ENCODE measurements around the gene ERP44. TPM values are rescaled to one million over a fixed set of nuclear protein-coding genes. Genes with fewer than 3 reads are reported as not detected.

ERP44 gene
- total and polyA plus RNA-seq, 8 donors: 10.6 to 18.3 (median 14.7) TPM

- H3K36me3 ChIP-seq: peaks cover 0 to 8% (median 0%) of the 10 kb centered on the region in 3 donors
- ATAC-seq: no peak
- 86 to 96% methylated on average over 2 of the region's 2 CpGs for WGBS, 2 donors
Measured at GRCh38 chr9:99948482-99948881, 150.3 kb downstream of the ERP44 start.

GRCh38 chr9:99947395-99947794 lies 151.4 kb downstream of the ERP44 start:
- DNase-seq (no peak), FAIRE-seq (no peak), ATAC-seq (no peak)
- no peaks in the 10 kb centered on the region for H3K27me3 ChIP-seq
- no peaks in the 10 kb centered on the region for H3K9me3 ChIP-seq
- H3K36me3 ChIP-seq: peaks cover 0 to 8% (median 0%) of the 10 kb centered on the region in 3 donors
- intact Hi-C loops (cut with DNase I): no loop called here
- TF ChIP-seq, protein P1, sequence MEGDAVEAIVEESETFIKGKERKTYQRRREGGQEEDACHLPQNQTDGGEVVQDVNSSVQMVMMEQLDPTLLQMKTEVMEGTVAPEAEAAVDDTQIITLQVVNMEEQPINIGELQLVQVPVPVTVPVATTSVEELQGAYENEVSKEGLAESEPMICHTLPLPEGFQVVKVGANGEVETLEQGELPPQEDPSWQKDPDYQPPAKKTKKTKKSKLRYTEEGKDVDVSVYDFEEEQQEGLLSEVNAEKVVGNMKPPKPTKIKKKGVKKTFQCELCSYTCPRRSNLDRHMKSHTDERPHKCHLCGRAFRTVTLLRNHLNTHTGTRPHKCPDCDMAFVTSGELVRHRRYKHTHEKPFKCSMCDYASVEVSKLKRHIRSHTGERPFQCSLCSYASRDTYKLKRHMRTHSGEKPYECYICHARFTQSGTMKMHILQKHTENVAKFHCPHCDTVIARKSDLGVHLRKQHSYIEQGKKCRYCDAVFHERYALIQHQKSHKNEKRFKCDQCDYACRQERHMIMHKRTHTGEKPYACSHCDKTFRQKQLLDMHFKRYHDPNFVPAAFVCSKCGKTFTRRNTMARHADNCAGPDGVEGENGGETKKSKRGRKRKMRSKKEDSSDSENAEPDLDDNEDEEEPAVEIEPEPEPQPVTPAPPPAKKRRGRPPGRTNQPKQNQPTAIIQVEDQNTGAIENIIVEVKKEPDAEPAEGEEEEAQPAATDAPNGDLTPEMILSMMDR (IDR thresholded peaks at IDR 0.05): no peak
- 74 to 84% methylated on average over 3 of the region's 3 CpGs for WGBS, 2 donors
- H3K4me3 ChIP-seq: no peak overlapping the region
- no peak overlapping the region for H3K27ac ChIP-seq
- H3K4me1 ChIP-seq: no peaks in the 10 kb centered on the region

More at GRCh38 chr9:99948482-99948881, 150.3 kb downstream of the ERP44 start:
- Histone ChIP-seq H3K27ac (no peak overlapping the region), H3K27me3 (no peaks in the 10 kb centered on the region), H3K9me3 (no peaks in the 10 kb centered on the region), H3K4me3 (no peak overlapping the region), H3K4me1 (no peaks in the 10 kb centered on the region)
- intact Hi-C loops (cut with DNase I): no loop called here
- DNase-seq (no peak), FAIRE-seq (no peak)
- TF ChIP-seq, protein P1 (IDR thresholded peaks at IDR 0.05): no peak

DNA sequence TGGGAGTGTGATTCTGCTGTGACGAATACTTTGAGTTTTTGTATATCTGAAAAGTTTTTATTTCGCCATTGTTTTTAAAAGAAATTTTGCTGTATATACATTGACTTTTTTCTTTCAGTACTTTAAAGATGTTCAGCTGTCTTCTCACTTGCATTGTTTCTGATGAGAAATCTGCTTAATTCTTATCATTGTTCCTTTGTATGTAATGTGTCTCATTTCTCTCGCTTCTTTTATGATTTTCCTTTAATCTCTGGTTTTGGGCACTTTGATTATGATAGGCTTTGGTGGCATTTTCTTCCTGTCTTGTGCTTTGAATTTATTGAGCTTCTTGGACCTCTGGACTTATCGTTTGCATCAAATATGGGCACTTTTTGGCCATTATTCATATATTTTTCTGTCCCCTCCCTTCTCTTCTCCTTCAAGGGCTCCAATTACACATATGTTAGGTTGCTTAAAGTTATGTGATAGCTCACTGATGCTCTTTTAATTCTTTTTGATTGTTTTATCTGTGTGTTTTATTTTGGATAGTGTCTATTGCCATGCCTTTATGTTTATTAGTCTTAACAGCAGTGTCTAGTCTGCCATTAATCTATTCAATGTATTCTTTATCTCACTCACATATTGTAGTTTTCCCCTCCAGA lies 161.7 kb downstream of the ERP44 start:
- no peak for DNase-seq
- Histone ChIP-seq H3K9me3 (no peaks in the 10 kb centered on the region), H3K27me3 (no peaks in the 10 kb centered on the region), H3K27ac (no peak overlapping the region), H3K36me3 (no peaks in the 10 kb centered on the region), H3K4me1 (no peaks in the 10 kb centered on the region), H3K4me3 (no peak overlapping the region)
- intact Hi-C loops (cut with DNase I): no loop called here
- TF ChIP-seq, protein P1 (IDR thresholded peaks at IDR 0.05): no peak
- no peak for FAIRE-seq
- ATAC-seq: no peak
- WGBS, 2 donors: 97 to 98% methylated on average over 4 of the region's 4 CpGs

DNA sequence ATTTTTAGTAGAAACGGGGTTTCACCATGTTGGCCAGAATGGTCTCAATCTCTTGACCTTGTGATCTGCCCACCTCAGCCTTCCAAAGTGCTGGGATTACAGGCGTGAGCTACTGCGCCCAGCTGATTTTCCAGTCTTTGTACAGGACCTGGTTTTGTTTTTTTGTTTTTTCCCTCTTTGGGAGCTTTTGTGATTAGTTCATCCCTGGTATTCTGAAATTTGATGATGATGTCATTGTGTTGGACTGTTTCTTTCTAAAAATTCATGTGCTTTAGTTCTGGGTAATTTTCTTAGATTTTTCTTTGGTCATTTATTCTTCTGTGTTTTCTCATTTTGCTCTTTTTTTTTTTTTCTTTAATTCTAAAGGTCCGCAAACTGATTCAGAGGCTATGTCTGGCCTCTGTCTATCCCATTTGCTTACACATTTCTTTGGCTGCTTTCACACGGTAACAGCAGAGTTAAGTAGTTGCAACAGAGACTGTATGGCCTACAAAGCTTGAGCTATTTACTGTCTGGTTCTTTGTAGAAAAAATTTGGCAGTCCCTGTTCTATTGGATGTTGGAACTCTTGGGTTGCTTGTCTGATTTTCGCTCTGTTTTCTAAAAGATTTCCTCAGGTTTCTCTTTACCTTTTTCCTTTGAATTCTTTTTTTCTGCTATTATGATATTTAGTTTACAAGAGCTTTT lies 167.5 kb downstream of the ERP44 start:
- Histone ChIP-seq H3K4me3 (no peak overlapping the region), H3K27me3 (no peaks in the 10 kb centered on the region), H3K4me1 (peaks cover 0 to 4% (median 0%) of the 10 kb centered on the region in 3 donors), H3K9me3 (no peaks in the 10 kb centered on the region), H3K36me3 (no peaks in the 10 kb centered on the region), H3K27ac (no peak overlapping the region)
- DNase-seq (no peak), ATAC-seq (no peak), FAIRE-seq (no peak)
- TF ChIP-seq, protein P1 (IDR thresholded peaks at IDR 0.05): no peak
- 94 to 97% methylated on average over 6 of the region's 6 CpGs for WGBS, 2 donors
- intact Hi-C loops (cut with DNase I): no loop called here

DNA sequence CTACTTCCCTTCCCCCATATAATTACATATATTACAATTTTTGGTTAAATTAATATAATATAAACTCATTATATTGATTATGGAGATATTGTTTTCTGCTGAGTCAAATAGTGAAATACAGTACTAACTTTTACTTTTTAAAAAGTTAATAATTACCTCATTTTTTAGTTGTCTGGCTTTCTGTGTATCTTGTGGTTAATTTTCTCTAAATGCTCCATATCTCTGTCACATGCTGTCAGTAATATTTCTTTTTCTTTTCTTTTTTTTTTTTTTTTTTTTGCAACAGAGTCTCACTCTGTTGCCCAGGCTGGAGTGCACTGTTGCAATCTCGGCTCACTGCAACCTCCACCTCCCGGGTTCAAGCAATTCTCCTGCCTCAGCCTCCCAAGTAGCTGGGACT lies 169.1 kb downstream of the ERP44 start:
- TF ChIP-seq, protein P1 (IDR thresholded peaks at IDR 0.05): no peak
- Histone ChIP-seq H3K4me1 (peaks cover 0 to 4% (median 0%) of the 10 kb centered on the region in 3 donors), H3K4me3 (no peak overlapping the region), H3K9me3 (no peaks in the 10 kb centered on the region), H3K36me3 (no peaks in the 10 kb centered on the region), H3K27ac (no peak overlapping the region), H3K27me3 (no peaks in the 10 kb centered on the region)
- 93% methylated on average over 2 of the region's 2 CpGs for WGBS, 2 donors
- intact Hi-C loops (cut with DNase I): no loop called here
- peak in 1 of 4 donors; percentile 49 for ATAC-seq
- no peak for FAIRE-seq
- no peak for DNase-seq

All from pancreas (tissue), 10 donors.